Prostate gland (tissue), 2 donors: ENCODE measurements around the gene RPUSD1. TPM values are rescaled to one million over a fixed set of nuclear protein-coding genes. Genes with fewer than 3 reads are reported as not detected.

Source experiments
- DNase-seq: peaks from one replicate; pipeline ENCODE4 v3.0.0-alpha.2; 2019; ENCODE audit warnings: low spot score
- H3K27ac ChIP-seq, 2 donors: fragments of 200-600 bp; sonication (generic); 2 replicates each; pipeline ENCODE4 v1.5.1; 2017 to 2019
- H3K27me3 ChIP-seq: fragments of 200-600 bp; sonication (generic); replicated peaks from 2 replicates; pipeline ENCODE4 v1.5.1; 2019; ENCODE audit not compliant: insufficient read depth
- H3K36me3 ChIP-seq, 2 donors: fragments of 200-600 bp; sonication (generic); 1 replicate in 1 of 2; 2 replicates in 1 of 2; pipeline versions ENCODE4 v1.5.1 to v1.8.1; 2017 to 2019
- H3K4me1 ChIP-seq: fragments of 200-600 bp; sonication (generic); replicated peaks from 2 replicates; pipeline ENCODE4 v1.5.1; 2019
- H3K4me3 ChIP-seq, 2 donors: fragments of 200-600 bp; sonication (generic); 2 replicates each; pipeline ENCODE4 v1.5.1; 2017 to 2019
- H3K9me3 ChIP-seq: fragments of 200-600 bp; sonication (generic); 2 replicates; pipeline ENCODE4 v1.5.1; 2017
- POLR2A ChIP-seq: fragments of 450-650 bp; IDR thresholded peaks from one replicate; pipeline ENCODE4 v1.6.1; 2016; ENCODE audit warnings: antibody characterized with exemption, mild to moderate bottlenecking
- POLR2AphosphoS5 ChIP-seq: sonication (generic); formaldehyde crosslinking; IDR thresholded peaks from one replicate; pipeline ENCODE4 v1.6.1; 2017; ENCODE audit warnings: antibody characterized with exemption
- WGBS: methylation state at CpG from one replicate; pipeline ENCODE4 v1.1.5; 2018; 5-methylcytosine and 5-hydroxymethylcytosine counted together
- intact Hi-C: fragments of 100-400 bp; cut with DNase I; formaldehyde crosslinking; loops from one replicate; pipeline ENCODE4 v1.14.2; 2022
- total RNA-seq, 2 donors: library from RNA; depleted of rRNA; stranded (reverse); fragments of >200 nt; gene quantifications; one replicate each; pipeline ENCODE4 v1.1.0, GENCODE V29; 2016
- TF ChIP-seq, protein P1 (sequence below), 4 experiments: fragments of 200-600 bp in 2 of 4; fragments of 450-650 bp in 2 of 4; sonication (generic) in 2 of 4; IDR thresholded peaks; 1 replicate in 3 of 4; 2 replicates in 1 of 4; pipeline ENCODE4 v1.5.1; 2016 to 2019; ENCODE audit warnings: antibody characterized with exemption in 4 of 4, mild to moderate bottlenecking in 2 of 4, moderate library complexity in 2 of 4

The RPUSD1 gene
- total RNA-seq, 2 donors from 2014 or later: 22.0 to 32.4 TPM

DNA sequence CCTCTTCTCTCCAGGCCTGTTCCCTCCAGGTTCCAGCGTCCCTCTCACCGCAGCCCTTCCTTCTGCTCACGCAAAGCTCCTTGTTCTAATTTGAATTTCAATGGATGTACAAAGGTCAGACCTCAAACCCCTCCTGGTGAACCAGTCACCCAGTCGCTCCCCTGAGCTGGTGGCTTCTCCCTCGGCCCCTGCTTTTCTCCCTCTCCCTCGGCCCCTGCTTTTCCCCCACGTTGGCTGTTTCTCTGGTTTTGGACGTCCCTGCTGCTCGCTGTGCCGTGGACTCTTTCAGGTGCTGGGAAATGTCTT is 36.2 kb downstream of the RPUSD1 start:
- no peaks in the 10 kb centered on the region for H3K4me1 ChIP-seq
- H3K27me3 ChIP-seq: no peaks in the 10 kb centered on the region
- intact Hi-C loops: no loop called here
- TF ChIP-seq, protein P1, sequence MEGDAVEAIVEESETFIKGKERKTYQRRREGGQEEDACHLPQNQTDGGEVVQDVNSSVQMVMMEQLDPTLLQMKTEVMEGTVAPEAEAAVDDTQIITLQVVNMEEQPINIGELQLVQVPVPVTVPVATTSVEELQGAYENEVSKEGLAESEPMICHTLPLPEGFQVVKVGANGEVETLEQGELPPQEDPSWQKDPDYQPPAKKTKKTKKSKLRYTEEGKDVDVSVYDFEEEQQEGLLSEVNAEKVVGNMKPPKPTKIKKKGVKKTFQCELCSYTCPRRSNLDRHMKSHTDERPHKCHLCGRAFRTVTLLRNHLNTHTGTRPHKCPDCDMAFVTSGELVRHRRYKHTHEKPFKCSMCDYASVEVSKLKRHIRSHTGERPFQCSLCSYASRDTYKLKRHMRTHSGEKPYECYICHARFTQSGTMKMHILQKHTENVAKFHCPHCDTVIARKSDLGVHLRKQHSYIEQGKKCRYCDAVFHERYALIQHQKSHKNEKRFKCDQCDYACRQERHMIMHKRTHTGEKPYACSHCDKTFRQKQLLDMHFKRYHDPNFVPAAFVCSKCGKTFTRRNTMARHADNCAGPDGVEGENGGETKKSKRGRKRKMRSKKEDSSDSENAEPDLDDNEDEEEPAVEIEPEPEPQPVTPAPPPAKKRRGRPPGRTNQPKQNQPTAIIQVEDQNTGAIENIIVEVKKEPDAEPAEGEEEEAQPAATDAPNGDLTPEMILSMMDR (IDR thresholded peaks at IDR 0.05): no peak
- TF ChIP-seq POLR2AphosphoS5 (no peak), POLR2A (no peak)
- H3K4me3 ChIP-seq: no peak overlapping the region
- no peak for DNase-seq
- no peaks in the 10 kb centered on the region for H3K36me3 ChIP-seq
- WGBS: 26% methylated on average over 10 of the region's 10 CpGs
- peak overlapping the region in 1 of 2 donors; percentile 36 for H3K27ac ChIP-seq
- H3K9me3 ChIP-seq: no peaks in the 10 kb centered on the region

DNA sequence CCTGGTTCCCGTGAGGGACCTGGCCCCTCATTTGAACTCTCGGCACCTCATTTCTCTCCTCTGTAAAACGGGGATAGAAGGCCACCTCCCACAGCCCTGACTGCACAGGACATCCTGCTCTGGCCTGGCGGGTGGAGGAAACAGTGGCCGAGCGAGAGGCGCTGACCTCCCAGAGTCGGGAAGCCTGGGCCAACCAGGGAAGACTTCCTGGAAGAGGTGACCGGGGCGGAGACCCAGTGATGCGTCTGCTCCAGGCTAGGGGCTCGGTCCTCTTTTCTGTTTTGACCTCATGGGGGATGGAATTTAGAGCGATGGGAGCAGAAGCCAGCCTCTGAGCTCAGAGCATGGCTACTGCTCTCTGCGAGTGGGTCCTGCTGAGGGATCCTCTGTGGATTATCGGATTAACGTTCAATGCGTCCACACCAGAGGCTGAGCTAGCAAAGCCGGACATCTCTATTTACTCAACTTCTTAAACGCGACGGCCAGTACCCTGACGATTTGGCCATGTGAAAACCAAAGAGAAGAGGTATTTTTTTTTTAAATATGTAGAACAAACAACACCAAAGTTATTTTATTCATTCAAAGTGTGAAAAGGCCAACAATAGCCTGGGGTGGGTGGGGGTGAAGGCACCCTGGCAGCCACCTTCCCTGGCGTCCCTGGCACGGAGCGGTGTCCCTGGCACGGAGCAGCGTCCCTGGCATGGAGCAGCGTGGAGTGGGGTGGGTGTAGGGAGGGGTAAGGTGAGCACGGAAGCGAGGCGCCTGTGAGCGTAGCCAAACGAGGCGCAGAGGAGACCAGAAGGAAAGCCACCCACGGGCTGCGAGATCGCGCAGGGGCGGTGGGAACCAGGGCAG is 36.8 kb downstream of the RPUSD1 start:
- Histone ChIP-seq H3K4me1 (no peaks in the 10 kb centered on the region), H3K4me3 (no peak overlapping the region), H3K27me3 (no peaks in the 10 kb centered on the region), H3K36me3 (no peaks in the 10 kb centered on the region), H3K27ac (peak overlapping the region in 1 of 2 donors; percentile 36), H3K9me3 (no peaks in the 10 kb centered on the region)
- 46% methylated on average over 37 of the region's 39 CpGs for WGBS
- no peak for DNase-seq
- TF ChIP-seq, protein P1 (IDR thresholded peaks at IDR 0.05): no peak
- no peak for TF ChIP-seq POLR2A
- no peak for TF ChIP-seq POLR2AphosphoS5
- intact Hi-C loops: no loop called here

DNA sequence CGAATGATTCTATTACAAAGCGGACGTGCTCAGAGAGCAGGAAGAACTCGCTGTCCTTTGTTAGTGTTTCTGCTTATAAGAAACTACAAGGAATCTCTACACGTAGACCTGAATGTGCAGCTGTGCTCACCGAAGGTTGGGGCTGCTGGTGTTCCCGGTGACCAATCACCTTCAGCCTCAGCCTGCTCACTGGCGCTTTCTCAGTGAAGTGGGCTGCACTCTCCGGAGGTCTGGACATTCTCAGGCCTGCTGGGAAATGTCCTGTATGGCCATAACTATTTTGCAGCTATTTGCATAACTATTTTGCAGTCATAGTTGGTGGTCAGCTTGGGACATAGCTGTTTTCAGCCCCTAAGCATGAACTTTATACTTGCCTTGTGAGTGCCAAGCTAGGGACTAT is 37.7 kb downstream of the RPUSD1 start:
- no peak overlapping the region for H3K27ac ChIP-seq
- H3K36me3 ChIP-seq: no peaks in the 10 kb centered on the region
- 56% methylated on average over 9 of the region's 9 CpGs for WGBS
- no peak for DNase-seq
- no peaks in the 10 kb centered on the region for H3K4me1 ChIP-seq
- no peaks in the 10 kb centered on the region for H3K9me3 ChIP-seq
- TF ChIP-seq POLR2A (no peak), POLR2AphosphoS5 (no peak)
- TF ChIP-seq, protein P1 (IDR thresholded peaks at IDR 0.05): no peak
- H3K4me3 ChIP-seq: no peak overlapping the region
- intact Hi-C loops: no loop called here
- no peaks in the 10 kb centered on the region for H3K27me3 ChIP-seq

DNA sequence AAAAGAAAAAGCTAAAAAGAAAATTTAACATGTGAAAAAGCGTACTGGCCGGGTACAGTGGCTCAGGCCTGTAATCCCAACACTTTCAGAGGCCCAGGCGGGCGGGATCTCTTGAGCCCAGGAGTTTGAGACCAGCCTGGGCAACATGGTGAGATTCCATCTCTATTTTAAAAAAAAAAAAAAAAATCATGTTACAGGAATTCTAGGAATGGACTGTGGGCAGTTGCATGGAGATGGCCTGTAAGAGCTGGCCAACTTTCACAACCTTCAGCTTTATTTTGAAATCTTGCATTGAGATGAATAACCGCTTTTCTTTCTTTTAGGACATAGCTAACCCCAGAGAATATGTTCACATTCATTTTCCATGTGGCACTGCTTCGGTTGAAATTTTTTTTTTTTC is 39.2 kb downstream of the RPUSD1 start:
- H3K4me1 ChIP-seq: no peaks in the 10 kb centered on the region
- no peak overlapping the region for H3K27ac ChIP-seq
- 74% methylated on average over 6 of the region's 6 CpGs for WGBS
- intact Hi-C loops: no loop called here
- no peaks in the 10 kb centered on the region for H3K27me3 ChIP-seq
- H3K4me3 ChIP-seq: no peak overlapping the region
- H3K36me3 ChIP-seq: no peaks in the 10 kb centered on the region
- no peak for DNase-seq
- no peaks in the 10 kb centered on the region for H3K9me3 ChIP-seq
- no peak for TF ChIP-seq POLR2A
- TF ChIP-seq, protein P1 (IDR thresholded peaks at IDR 0.05): no peak
- TF ChIP-seq POLR2AphosphoS5: no peak
